ENCODE results near the gene COX5B.
"Not testable (repeated sequence)": the region's sequence is repeated elsewhere in the genome, so short reads cannot be mapped to it uniquely, and the experiment has no call there.

The COX5B gene

GRCh38 chr2:97645695-97646629 lies at the start of gene COX5B:
COX5B (plus strand) TSS chr2:97646062; CDS start chr2:97646087, 25 bp downstream.
- peak; percentile 99 for DNase-seq

GRCh38 chr2:97596180-97596579 lies 49.7 kb upstream of the COX5B start:
- DNase-seq, result not testable (repeated sequence)

GRCh38 chr2:97601537-97601936 lies 44.3 kb upstream of the COX5B start:
- not testable (repeated sequence) for DNase-seq

GRCh38 chr2:97605109-97605508 lies 40.8 kb upstream of the COX5B start:
- not testable (repeated sequence) for DNase-seq

- not testable (repeated sequence) for DNase-seq
Measured at GRCh38 chr2:97605524-97606339, 40.1 kb upstream of the COX5B start.

GRCh38 chr2:97608745-97609144 lies 37.1 kb upstream of the COX5B start:
- DNase-seq, result not testable (repeated sequence)

- not testable (repeated sequence) for DNase-seq
Measured at GRCh38 chr2:97611895-97612294, 34.0 kb upstream of the COX5B start.

GRCh38 chr2:97615746-97616145 lies 30.1 kb upstream of the COX5B start:
- DNase-seq, result not testable (repeated sequence)

GRCh38 chr2:97617911-97618310 lies 28.0 kb upstream of the COX5B start:
- DNase-seq, result no peak

- not testable (repeated sequence) for DNase-seq
Measured at GRCh38 chr2:97618939-97619827, 26.7 kb upstream of the COX5B start.

- not testable (repeated sequence) for DNase-seq
Measured at GRCh38 chr2:97620492-97620891, 25.4 kb upstream of the COX5B start.

- not testable (repeated sequence) for DNase-seq
Measured at GRCh38 chr2:97622976-97623375, 22.9 kb upstream of the COX5B start.

GRCh38 chr2:97625354-97626048 lies 20.4 kb upstream of the COX5B start:
- not testable (repeated sequence) for DNase-seq

- not testable (repeated sequence) for DNase-seq
Measured at GRCh38 chr2:97626049-97626430, 19.8 kb upstream of the COX5B start.

- no peak for DNase-seq
Measured at GRCh38 chr2:97644023-97644717, 1.7 kb upstream of the COX5B start.

- no peak for DNase-seq
Measured at GRCh38 chr2:97645112-97645694, 659 bp upstream of the COX5B start.

GRCh38 chr2:97646977-97647376 lies 1.1 kb downstream of the COX5B start:
- DNase-seq, result no peak

- DNase-seq, result no peak
Measured at GRCh38 chr2:97651114-97651513, 5.3 kb downstream of the COX5B start.

- no peak for DNase-seq
Measured at GRCh38 chr2:97653473-97653872, 7.6 kb downstream of the COX5B start.

GRCh38 chr2:97653874-97654273 lies 8.0 kb downstream of the COX5B start:
- no peak for DNase-seq

- DNase-seq, result no peak
Measured at GRCh38 chr2:97654309-97654708, 8.4 kb downstream of the COX5B start.

All from activated naive CD4-positive, alpha-beta T cell treated with Interleukin-2 at 50 U/mL for 16 hours (primary cell).